WI38 (cell line): ENCODE results near the gene GALM.
"Not testable (repeated sequence)": the region's sequence is repeated elsewhere in the genome, so short reads cannot be mapped to it uniquely, and the experiment has no call there.

ENCODE experiments used
- H3K4me3 ChIP-seq: 2 replicates; pipeline ENCODE4 v1.5.1; 2011; ENCODE audit warnings: low read depth, mild to moderate bottlenecking, control low read depth, low read length
- CTCF ChIP-seq: IDR thresholded peaks from 2 replicates; pipeline ENCODE4 v1.5.1; 2012; ENCODE audit warnings: low read depth, mild to moderate bottlenecking, control low read depth, low read length

Gene GALM

GRCh38 chr2:38704664-38705063 lies 38.8 kb downstream of the GALM start:
- no peak for TF ChIP-seq CTCF
- no peak overlapping the region for H3K4me3 ChIP-seq

GRCh38 chr2:38706846-38707345 lies 41.0 kb downstream of the GALM start:
- H3K4me3 ChIP-seq: no peak overlapping the region
- TF ChIP-seq CTCF: no peak

GRCh38 chr2:38708491-38708890 lies 42.6 kb downstream of the GALM start:
- not testable (repeated sequence) for H3K4me3 ChIP-seq

- no peak for TF ChIP-seq CTCF
- no peak overlapping the region for H3K4me3 ChIP-seq
These were observed 43.1 kb downstream of the GALM start for GRCh38 chr2:38708900-38709566.

GRCh38 chr2:38709567-38710194 lies 43.8 kb downstream of the GALM start:
- TF ChIP-seq CTCF: no peak
- no peak overlapping the region for H3K4me3 ChIP-seq

GRCh38 chr2:38711558-38711957 lies 45.6 kb downstream of the GALM start:
- TF ChIP-seq CTCF: no peak
- H3K4me3 ChIP-seq: no peak overlapping the region

GRCh38 chr2:38712413-38712812 lies 46.5 kb downstream of the GALM start:
- no peak overlapping the region for H3K4me3 ChIP-seq
- TF ChIP-seq CTCF: no peak

- no peak overlapping the region for H3K4me3 ChIP-seq
- no peak for TF ChIP-seq CTCF
These were observed 47.0 kb downstream of the GALM start for GRCh38 chr2:38712871-38713270.
